ENCODE measurements around the gene SS18L1.

The SS18L1 gene

GRCh38 chr20:62120990-62121775 is 22.4 kb upstream of the SS18L1 start:
- DNase-seq, result no peak

GRCh38 chr20:62121776-62122653 is 21.6 kb upstream of the SS18L1 start, which contains the start of gene LSM14B:
Gene LSM14B, plus strand, starts transcription at chr20:62122475. Its CDS starts 192 bp downstream, at chr20:62122667.
- peak; percentile 95 to 99 (median 98) for DNase-seq

- peak in 2 of 4 experiments; percentile 17 to 35 for DNase-seq
Observed at GRCh38 chr20:62122654-62123449, 20.7 kb upstream of the SS18L1 start.

- no peak for DNase-seq
Observed at GRCh38 chr20:62123450-62124118, 20.0 kb upstream of the SS18L1 start.

GRCh38 chr20:62126141-62126540 is 17.4 kb upstream of the SS18L1 start:
- no peak for DNase-seq

- no peak for DNase-seq
Observed at GRCh38 chr20:62127799-62128198, 15.8 kb upstream of the SS18L1 start.

- DNase-seq, result no peak
Observed at GRCh38 chr20:62128502-62128901, 15.1 kb upstream of the SS18L1 start.

GRCh38 chr20:62129731-62130531 is 13.6 kb upstream of the SS18L1 start:
- no peak for DNase-seq

GRCh38 chr20:62131560-62132320 is 11.8 kb upstream of the SS18L1 start:
- no peak for DNase-seq

GRCh38 chr20:62132421-62132820 is 11.1 kb upstream of the SS18L1 start:
- DNase-seq, result no peak

GRCh38 chr20:62133051-62133845 is 10.3 kb upstream of the SS18L1 start:
- DNase-seq, result no peak

- DNase-seq, result no peak
Observed at GRCh38 chr20:62133864-62134263, 9.7 kb upstream of the SS18L1 start.

- DNase-seq, result no peak
Observed at GRCh38 chr20:62134735-62135231, 8.8 kb upstream of the SS18L1 start.

GRCh38 chr20:62135573-62136266 is 7.8 kb upstream of the SS18L1 start:
- DNase-seq, result no peak

- DNase-seq, result peak; percentile 9 to 62 (median 42)
Observed at GRCh38 chr20:62136283-62137091, 7.1 kb upstream of the SS18L1 start.

GRCh38 chr20:62137092-62137384 is 6.5 kb upstream of the SS18L1 start:
- DNase-seq, result no peak

- DNase-seq, result no peak
Observed at GRCh38 chr20:62137478-62138203, 5.9 kb upstream of the SS18L1 start.

- no peak for DNase-seq
Observed at GRCh38 chr20:62138204-62138543, 5.4 kb upstream of the SS18L1 start.
